Stimulated activated CD4-positive, alpha-beta T cell treated with anti-CD3 and anti-CD28 coated beads, Interleukin-2, amount 100 ng/mL, for 4 hours (primary cell): Measurements from ENCODE around the gene RANGRF.

Experiments
- DNase-seq: peaks from one replicate; pipeline ENCODE4 v3.0.0-alpha.2; 2020; ENCODE audit warnings: low read depth

RANGRF gene

DNA sequence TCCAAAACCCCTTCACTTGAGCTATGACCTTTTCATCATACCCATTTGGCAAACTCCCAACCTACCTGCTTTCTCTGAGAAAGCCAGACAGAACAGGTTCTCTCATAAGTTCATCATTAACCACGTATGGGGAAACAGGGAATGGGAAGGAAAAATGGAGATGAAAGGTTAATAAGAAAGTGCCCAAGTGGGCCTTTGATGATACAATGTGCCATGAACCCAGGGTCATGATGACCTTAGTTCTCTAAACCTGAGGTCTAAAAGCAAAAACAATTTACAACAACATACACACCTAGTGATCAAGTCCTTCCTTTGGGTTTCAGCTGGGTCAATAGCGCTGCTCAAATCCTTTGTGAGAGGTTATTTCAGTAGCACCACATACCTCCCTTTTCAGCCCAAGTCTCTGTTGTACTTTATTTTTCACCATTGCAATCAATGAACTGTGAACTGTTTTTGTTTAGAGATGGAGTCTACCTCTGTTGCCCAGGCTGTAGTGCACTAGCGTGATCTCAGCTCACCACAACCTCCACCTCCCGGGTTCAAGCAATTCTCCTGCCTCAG, 14.5 kb upstream of the RANGRF start:
- no peak for DNase-seq

- DNase-seq = no peak
Observed at GRCh38 chr17:8274816-8275215, 13.7 kb upstream of the RANGRF start.

GRCh38 chr17:8275421-8276290, 12.8 kb upstream of the RANGRF start:
- no peak for DNase-seq

GRCh38 chr17:8277317-8277716, 11.2 kb upstream of the RANGRF start:
- no peak for DNase-seq

DNA sequence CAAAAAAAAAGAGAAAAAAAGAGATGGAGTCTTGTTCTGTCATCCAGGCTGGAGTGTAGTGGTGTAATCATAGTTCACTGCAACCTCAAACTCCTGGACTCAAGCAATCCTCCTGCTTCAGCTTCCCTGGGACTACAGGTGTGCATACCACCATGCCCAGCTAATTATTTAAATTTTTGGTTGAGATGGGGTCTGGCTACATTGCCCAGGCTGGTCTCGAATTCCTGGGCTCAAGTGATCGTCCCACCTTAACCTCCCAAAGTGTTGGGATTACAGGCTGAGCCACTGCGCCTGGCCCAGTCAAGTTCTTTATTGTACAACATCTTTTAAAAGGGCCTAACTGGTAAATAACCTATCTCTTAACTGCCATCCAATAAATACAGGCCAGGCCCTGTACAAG, 6.1 kb upstream of the RANGRF start:
- no peak for DNase-seq

DNA sequence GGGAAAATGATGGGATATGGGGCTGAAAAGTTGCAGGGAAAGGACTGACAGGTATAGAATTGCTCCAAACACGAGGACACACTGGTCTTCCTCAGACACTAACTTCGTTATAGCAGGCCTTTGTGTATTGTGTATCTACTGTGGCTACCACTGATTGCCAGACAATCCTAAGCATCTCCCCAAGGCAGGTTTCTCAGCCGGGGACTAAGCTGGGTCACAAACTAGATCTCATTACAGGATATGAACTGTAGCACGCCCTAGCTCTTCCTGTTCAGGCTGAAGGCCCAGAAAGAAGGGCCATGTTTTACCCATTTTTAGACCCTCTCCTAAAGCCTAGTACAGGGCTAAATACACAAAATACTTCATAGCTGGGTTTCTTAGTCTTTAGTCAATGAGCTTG, 5.1 kb upstream of the RANGRF start:
- no peak for DNase-seq

DNA sequence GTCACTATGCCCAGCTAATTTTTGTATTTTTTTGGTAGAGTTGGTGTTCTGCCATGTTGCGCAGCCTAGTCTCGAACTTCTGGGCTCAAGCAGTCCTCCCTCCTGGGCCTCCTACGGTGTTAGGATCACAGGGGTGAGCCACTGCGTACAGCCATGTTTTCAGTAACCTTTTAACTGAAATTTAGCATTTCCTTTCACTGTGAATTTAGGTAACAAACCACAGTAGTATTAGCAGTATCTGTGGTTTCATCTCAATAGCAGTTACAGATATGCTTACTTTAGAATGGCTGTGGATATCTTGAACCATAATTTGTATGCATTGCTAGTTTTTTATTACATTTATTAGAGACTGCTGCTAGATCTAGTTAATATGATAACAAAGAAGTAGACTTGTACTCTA, 4.3 kb upstream of the RANGRF start:
- DNase-seq = no peak

DNA sequence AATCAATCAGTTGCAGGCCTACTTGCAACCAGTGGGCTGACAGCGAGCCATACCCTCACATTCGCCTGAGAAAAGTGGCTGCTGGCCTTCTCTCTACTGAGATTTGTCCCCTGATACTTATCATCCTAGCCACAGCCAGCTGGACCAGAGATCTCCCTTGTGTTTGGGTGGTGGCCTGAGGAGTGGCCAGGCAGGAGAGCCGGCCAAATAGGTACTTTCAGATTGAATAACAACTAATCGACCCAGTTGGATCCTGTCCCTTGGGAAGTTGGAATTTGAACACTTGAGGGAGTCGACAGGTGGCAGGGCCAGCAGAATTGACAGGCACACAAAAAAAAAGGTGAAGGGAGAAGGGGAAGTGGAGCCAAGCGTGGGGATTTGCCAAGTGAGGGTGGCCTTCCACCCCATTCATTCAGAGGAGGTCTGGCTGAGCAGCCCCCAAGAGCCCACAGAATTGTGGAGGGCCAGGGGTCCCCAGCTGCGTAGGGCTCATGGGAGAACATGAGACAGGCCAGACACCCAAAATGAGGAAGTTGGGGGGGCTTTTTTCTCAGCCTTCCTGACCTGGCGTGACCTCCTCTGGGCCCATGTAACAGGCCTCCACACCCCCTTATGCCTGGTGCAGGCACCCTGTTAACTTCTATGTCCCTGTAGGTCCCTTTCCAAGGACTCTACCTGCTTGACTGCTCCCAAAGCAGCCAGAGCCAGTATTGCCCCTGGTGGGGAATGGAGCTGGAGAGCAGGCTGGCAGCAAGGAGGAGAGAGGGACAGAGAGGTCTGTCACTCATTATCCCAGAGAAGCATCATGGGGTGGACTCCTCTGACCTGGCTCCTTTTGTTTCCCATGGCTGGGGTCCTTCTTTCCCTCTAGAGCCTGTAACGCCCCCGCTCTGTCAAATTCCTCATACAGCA, 2.9 kb upstream of the RANGRF start:
- no peak for DNase-seq

GRCh38 chr17:8287651-8288335, 677 bp upstream of the RANGRF start:
- no peak for DNase-seq

DNA sequence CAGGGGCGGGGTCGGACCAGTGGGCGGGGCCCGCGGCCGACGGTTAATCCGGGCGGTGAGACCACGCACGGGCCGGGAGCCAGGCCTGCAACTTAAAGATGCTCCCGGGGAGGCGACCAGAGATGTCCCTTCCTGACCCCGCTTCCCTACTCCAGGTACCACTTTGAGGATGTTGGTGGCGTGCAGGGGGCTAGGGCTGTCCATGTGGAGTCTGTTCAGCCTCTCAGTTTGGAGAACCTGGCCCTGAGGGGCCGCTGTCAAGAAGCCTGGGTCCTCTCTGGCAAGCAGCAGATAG, 580 bp downstream of the RANGRF start:
- no peak for DNase-seq

DNA sequence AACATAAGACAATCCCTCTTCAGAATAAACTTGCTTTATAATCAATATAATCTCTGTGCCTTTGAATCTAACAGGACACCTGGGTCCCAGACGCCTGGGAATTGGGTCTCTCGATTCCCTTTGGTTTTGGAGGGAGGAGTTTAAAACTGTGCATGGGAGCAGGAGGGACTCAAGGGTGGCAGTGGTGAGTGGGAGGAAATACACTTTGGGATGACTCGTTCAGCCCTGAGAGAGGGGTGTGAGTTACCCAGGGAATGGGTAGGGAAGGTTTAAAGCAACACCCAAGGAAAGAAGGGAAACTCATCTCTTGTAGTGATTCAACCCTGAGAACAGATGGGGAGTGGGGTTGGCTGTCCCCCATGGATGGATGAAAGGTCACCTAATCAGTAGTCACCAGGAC, 1.6 kb downstream of the RANGRF start:
- DNase-seq = no peak

GRCh38 chr17:8292639-8293395, 4.3 kb downstream of the RANGRF start:
- DNase-seq = no peak

GRCh38 chr17:8294361-8294760, 5.9 kb downstream of the RANGRF start:
- DNase-seq = no peak

GRCh38 chr17:8294814-8295316, 6.4 kb downstream of the RANGRF start:
- DNase-seq = no peak

- DNase-seq = no peak
Observed at GRCh38 chr17:8300226-8300625, 11.8 kb downstream of the RANGRF start.

GRCh38 chr17:8300627-8301242, 12.3 kb downstream of the RANGRF start:
- DNase-seq = peak; percentile 57

DNA sequence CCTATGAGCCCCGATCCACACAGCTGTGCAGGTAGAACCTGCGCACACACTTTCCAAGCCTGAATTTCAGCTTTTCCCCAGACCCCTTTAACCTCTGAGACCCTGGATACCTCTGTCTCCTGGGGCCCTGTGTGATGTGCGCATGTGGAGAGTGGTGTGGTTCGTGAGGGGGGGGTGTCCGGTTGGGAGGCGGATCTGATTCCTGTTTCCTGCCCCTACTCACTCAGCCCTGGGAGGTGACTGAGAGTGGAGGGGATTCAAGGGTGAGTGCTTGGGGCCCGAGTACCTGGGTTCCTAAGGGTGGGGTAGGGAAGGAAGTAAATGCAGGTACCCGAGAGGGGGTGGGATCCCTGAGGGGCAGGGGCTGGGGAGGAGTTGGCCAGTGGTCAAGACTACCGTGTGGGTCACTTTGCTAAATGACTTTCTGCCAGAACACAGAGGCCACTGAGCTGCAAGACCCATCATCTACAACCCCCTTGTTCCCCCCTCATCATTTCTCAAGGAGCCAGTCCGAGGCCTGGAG, 22.2 kb downstream of the RANGRF start:
- no peak for DNase-seq

DNA sequence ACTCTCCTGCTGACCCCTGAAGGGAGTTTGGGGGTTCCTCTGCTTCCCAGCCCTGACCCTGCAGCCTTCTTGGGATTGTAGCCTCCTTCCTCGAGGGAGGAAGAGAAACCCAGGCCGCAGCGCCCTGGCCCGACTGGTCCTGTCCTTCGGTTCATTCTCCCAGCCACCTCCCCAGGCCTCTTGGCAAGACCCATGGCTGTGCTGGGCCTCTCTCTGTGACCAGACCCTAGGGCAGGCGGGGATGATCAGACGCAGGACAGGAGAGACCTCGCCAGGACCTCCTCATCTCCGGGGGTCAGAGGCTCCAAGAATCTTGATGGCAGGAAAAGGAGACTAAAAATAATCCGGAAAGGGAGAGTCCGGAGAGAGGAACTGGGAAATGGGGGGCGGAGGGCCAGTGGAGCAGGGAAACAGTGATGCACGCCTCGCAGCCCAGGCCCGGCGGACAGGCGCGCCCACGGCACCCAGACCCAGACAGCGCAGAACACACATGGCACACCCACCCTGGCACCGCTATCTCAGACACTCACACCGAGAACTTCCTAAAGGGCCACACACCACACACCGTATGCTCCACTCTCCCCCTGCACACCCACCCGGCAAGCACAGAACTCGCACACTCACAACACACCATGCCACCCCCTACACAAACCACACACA, 22.8 kb downstream of the RANGRF start:
- DNase-seq = no peak

DNA sequence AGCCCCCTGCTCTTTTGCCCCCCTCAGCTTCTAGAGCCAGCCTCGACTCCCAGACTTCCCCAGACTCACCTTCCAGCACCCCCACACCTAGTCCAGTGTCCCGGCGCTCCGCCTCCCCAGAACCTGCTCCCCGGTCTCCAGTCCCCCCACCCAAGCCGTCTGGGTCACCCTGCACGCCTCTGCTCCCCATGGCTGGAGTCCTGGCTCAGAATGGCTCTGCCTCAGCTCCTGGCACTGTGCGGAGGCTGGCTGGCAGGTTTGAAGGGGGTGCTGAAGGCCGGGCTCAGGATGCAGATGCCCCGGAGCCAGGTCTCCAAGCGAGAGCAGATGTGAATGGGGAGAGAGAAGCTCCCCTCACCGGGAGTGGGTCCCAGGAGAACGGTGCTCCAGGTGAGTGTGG, 23.8 kb downstream of the RANGRF start:
- no peak for DNase-seq
